ENCODE data around the gene MADD.

DNA sequence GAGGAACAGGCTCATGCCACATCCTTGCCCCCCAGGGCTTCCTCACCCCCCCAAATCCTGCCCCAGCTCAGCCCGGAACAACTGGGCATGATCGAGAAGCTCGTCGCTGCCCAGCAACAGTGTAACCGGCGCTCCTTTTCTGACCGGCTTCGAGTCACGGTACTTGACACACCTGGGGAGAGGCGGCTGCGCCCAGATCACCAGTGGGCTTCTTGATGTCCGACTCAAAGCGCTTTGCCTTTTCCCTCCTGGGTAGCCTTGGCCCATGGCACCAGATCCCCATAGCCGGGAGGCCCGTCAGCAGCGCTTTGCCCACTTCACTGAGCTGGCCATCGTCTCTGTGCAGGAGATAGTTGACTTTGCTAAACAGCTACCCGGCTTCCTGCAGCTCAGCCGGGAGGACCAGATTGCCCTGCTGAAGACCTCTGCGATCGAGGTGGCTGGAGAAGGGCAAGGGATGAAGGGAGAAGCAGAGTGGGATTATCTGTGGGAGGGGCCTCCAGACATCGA, 8.6 kb upstream of the MADD start:
- TF ChIP-seq, protein P1, sequence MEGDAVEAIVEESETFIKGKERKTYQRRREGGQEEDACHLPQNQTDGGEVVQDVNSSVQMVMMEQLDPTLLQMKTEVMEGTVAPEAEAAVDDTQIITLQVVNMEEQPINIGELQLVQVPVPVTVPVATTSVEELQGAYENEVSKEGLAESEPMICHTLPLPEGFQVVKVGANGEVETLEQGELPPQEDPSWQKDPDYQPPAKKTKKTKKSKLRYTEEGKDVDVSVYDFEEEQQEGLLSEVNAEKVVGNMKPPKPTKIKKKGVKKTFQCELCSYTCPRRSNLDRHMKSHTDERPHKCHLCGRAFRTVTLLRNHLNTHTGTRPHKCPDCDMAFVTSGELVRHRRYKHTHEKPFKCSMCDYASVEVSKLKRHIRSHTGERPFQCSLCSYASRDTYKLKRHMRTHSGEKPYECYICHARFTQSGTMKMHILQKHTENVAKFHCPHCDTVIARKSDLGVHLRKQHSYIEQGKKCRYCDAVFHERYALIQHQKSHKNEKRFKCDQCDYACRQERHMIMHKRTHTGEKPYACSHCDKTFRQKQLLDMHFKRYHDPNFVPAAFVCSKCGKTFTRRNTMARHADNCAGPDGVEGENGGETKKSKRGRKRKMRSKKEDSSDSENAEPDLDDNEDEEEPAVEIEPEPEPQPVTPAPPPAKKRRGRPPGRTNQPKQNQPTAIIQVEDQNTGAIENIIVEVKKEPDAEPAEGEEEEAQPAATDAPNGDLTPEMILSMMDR (IDR thresholded peaks at IDR 0.05) = no peak
- TF ChIP-seq POLR2A (IDR thresholded peaks at IDR 0.05) = no peak
